Stimulated activated CD8-positive, alpha-beta memory T cell treated with anti-CD3 and anti-CD28 coated beads, Interleukin-12 subunit alpha, Interleukin-12 subunit beta, amount 100 ng/mL, for 1 hour (primary cell): ENCODE data around the gene PRM3.

Experiments used
- DNase-seq: peaks from one replicate; pipeline ENCODE4 v3.0.0-alpha.2; 2020; ENCODE audit warnings: low read depth

PRM3 gene

GRCh38 chr16:11224894-11225676 lies 48.3 kb downstream of the PRM3 start:
- peak; percentile 50 for DNase-seq

GRCh38 chr16:11224096-11224893 lies 49.1 kb downstream of the PRM3 start:
- no peak for DNase-seq
